Measurements from ENCODE around the gene HHATL. TPM values are rescaled to one million over a fixed set of nuclear protein-coding genes. Genes with fewer than 3 reads are reported as not detected.
A peak's percentile ranks its signal among the peaks of the same experiment; 100 is the strongest.
"Not testable (repeated sequence)": the region's sequence is repeated elsewhere in the genome, so short reads cannot be mapped to it uniquely, and the experiment has no call there.

Gene HHATL
- total RNA-seq, 1 donor from 2014 or later, result not detected

GRCh38 chr3:42729404-42730145 lies 27.0 kb upstream of the HHATL start:
- Histone ChIP-seq H3K36me3 (no peaks in the 10 kb centered on the region), H3K27me3 (no peaks in the 10 kb centered on the region), H3K4me1 (peaks cover 0 to 3% of the 10 kb centered on the region in 2 donors), H3K9me3 (no peaks in the 10 kb centered on the region), H3K4me3 (no peak overlapping the region), H3K27ac (no peak overlapping the region)
- no peak for TF ChIP-seq CTCF (IDR thresholded peaks at IDR 0.05)
- DNase-seq (ENCODE audit: low spot score in 2 of 2), result peak in 1 of 2 donors; percentile 35
- intact Hi-C loops (cut with DNase I), result no loop called here

- intact Hi-C loops (cut with DNase I), result no loop called here
- Histone ChIP-seq H3K36me3 (no peaks in the 10 kb centered on the region), H3K4me3 (no peak overlapping the region), H3K9me3 (no peaks in the 10 kb centered on the region), H3K4me1 (peaks cover 0 to 3% of the 10 kb centered on the region in 2 donors), H3K27me3 (no peaks in the 10 kb centered on the region), H3K27ac (no peak overlapping the region)
- TF ChIP-seq CTCF (IDR thresholded peaks at IDR 0.05), result no peak
- no peak for DNase-seq (ENCODE audit: low spot score in 2 of 2)
Observed at GRCh38 chr3:42728668-42729364, 26.2 kb upstream of the HHATL start.

- no peak for TF ChIP-seq CTCF (IDR thresholded peaks at IDR 0.05)
- H3K9me3 ChIP-seq, result no peaks in the 10 kb centered on the region
- no peaks in the 10 kb centered on the region for H3K27me3 ChIP-seq
- intact Hi-C loops (cut with DNase I), result no loop called here
- H3K27ac ChIP-seq, result no peak overlapping the region
- no peak for DNase-seq (ENCODE audit: low spot score in 2 of 2)
- H3K36me3 ChIP-seq, result no peaks in the 10 kb centered on the region
- peaks cover 0 to 3% of the 10 kb centered on the region in 2 donors for H3K4me1 ChIP-seq
- H3K4me3 ChIP-seq, result no peak overlapping the region
Observed at GRCh38 chr3:42728056-42728455, 25.5 kb upstream of the HHATL start.

GRCh38 chr3:42725454-42725853 lies 22.9 kb upstream of the HHATL start:
- Histone ChIP-seq H3K4me1 (peaks cover 0 to 13% of the 10 kb centered on the region in 2 donors), H3K36me3 (no peaks in the 10 kb centered on the region), H3K27me3 (no peaks in the 10 kb centered on the region), H3K27ac (no peak overlapping the region), H3K9me3 (no peaks in the 10 kb centered on the region), H3K4me3 (no peak overlapping the region)
- intact Hi-C loops (cut with DNase I), result no loop called here
- no peak for DNase-seq (ENCODE audit: low spot score in 2 of 2)
- TF ChIP-seq CTCF (IDR thresholded peaks at IDR 0.05), result no peak

- H3K9me3 ChIP-seq, result no peaks in the 10 kb centered on the region
- DNase-seq (ENCODE audit: low spot score in 2 of 2), result no peak
- no peaks in the 10 kb centered on the region for H3K36me3 ChIP-seq
- peaks cover 0 to 13% of the 10 kb centered on the region in 2 donors for H3K4me1 ChIP-seq
- no peaks in the 10 kb centered on the region for H3K27me3 ChIP-seq
- H3K4me3 ChIP-seq, result no peak overlapping the region
- H3K27ac ChIP-seq, result no peak overlapping the region
- intact Hi-C loops (cut with DNase I), result no loop called here
- no peak for TF ChIP-seq CTCF (IDR thresholded peaks at IDR 0.05)
Observed at GRCh38 chr3:42723219-42723618, 20.6 kb upstream of the HHATL start.

GRCh38 chr3:42722442-42722841 lies 19.8 kb upstream of the HHATL start:
- intact Hi-C loops (cut with DNase I); H3K4me1 ChIP-seq; H3K36me3 ChIP-seq; H3K9me3 ChIP-seq; H3K4me3 ChIP-seq; H3K27me3 ChIP-seq; DNase-seq (ENCODE audit: low spot score in 2 of 2): not testable (repeated sequence)
- peak overlapping the region in 1 of 2 donors; percentile 40 for H3K27ac ChIP-seq

Data from ascending aorta (tissue), 2 donors.